Measurements from ENCODE around the gene PSMC2.

DNA sequence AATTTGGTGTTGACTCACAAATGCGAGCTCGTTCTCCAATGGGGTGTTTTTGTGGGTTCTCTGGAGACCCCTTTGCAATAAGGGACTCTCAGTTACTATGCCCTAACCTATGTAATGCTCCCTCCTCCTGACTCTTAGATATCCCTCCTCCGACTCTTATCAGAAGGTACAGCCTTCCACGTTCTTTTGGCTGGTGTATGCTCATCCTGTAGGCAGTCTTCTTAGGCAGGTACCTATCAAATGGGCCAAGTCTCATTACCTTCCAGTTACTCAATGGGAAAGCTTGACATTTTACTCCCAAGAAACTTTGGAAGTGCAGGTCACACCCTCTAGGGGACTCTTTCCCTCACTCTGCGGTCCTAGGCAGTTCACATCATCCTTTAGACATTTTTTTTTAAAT, 66.0 kb downstream of the PSMC2 start:
- no peak for TF ChIP-seq CHD1 (IDR thresholded peaks at IDR 0.05; ENCODE audit: low read depth, low read length)
- no peak for TF ChIP-seq POLR2A (IDR thresholded peaks at IDR 0.05; ENCODE audit: low read depth, low read length)
- no peak for TF ChIP-seq NBN (IDR thresholded peaks at IDR 0.05)
- TF ChIP-seq, protein P1, sequence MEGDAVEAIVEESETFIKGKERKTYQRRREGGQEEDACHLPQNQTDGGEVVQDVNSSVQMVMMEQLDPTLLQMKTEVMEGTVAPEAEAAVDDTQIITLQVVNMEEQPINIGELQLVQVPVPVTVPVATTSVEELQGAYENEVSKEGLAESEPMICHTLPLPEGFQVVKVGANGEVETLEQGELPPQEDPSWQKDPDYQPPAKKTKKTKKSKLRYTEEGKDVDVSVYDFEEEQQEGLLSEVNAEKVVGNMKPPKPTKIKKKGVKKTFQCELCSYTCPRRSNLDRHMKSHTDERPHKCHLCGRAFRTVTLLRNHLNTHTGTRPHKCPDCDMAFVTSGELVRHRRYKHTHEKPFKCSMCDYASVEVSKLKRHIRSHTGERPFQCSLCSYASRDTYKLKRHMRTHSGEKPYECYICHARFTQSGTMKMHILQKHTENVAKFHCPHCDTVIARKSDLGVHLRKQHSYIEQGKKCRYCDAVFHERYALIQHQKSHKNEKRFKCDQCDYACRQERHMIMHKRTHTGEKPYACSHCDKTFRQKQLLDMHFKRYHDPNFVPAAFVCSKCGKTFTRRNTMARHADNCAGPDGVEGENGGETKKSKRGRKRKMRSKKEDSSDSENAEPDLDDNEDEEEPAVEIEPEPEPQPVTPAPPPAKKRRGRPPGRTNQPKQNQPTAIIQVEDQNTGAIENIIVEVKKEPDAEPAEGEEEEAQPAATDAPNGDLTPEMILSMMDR (IDR thresholded peaks at IDR 0.05 in 2 of 3, conservative IDR thresholded peaks at IDR 0.05 in 1 of 3; ENCODE audit: control insufficient read depth in 2 of 3, extremely low read depth in 1 of 3, insufficient read depth in 1 of 3, low read depth in 3 of 3, low read length in 3 of 3), result no peak
- TF ChIP-seq, protein P2, sequence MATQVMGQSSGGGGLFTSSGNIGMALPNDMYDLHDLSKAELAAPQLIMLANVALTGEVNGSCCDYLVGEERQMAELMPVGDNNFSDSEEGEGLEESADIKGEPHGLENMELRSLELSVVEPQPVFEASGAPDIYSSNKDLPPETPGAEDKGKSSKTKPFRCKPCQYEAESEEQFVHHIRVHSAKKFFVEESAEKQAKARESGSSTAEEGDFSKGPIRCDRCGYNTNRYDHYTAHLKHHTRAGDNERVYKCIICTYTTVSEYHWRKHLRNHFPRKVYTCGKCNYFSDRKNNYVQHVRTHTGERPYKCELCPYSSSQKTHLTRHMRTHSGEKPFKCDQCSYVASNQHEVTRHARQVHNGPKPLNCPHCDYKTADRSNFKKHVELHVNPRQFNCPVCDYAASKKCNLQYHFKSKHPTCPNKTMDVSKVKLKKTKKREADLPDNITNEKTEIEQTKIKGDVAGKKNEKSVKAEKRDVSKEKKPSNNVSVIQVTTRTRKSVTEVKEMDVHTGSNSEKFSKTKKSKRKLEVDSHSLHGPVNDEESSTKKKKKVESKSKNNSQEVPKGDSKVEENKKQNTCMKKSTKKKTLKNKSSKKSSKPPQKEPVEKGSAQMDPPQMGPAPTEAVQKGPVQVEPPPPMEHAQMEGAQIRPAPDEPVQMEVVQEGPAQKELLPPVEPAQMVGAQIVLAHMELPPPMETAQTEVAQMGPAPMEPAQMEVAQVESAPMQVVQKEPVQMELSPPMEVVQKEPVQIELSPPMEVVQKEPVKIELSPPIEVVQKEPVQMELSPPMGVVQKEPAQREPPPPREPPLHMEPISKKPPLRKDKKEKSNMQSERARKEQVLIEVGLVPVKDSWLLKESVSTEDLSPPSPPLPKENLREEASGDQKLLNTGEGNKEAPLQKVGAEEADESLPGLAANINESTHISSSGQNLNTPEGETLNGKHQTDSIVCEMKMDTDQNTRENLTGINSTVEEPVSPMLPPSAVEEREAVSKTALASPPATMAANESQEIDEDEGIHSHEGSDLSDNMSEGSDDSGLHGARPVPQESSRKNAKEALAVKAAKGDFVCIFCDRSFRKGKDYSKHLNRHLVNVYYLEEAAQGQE (IDR thresholded peaks at IDR 0.05; ENCODE audit: low read depth, low read length), result no peak
- no peak for TF ChIP-seq ETV6 (conservative IDR thresholded peaks at IDR 0.05 in 1 of 2, IDR thresholded peaks at IDR 0.05 in 1 of 2; ENCODE audit: borderline replicate concordance in 1 of 2, low read depth in 1 of 2)
- no peak for TF ChIP-seq HDAC2 (IDR thresholded peaks at IDR 0.05)
- no peak for TF ChIP-seq EZH2 (IDR thresholded peaks at IDR 0.05; ENCODE audit: borderline replicate concordance, control insufficient read depth, low read depth, low read length)
- TF ChIP-seq HDGF (IDR thresholded peaks at IDR 0.05), result no peak
- TF ChIP-seq, protein P3, sequence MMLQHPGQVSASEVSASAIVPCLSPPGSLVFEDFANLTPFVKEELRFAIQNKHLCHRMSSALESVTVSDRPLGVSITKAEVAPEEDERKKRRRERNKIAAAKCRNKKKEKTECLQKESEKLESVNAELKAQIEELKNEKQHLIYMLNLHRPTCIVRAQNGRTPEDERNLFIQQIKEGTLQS (IDR thresholded peaks at IDR 0.05; ENCODE audit: borderline replicate concordance, extremely low read depth, low read depth, low read length), result no peak
- no peak for TF ChIP-seq JUNB (IDR thresholded peaks at IDR 0.05)
- TF ChIP-seq DPF2 (IDR thresholded peaks at IDR 0.05), result no peak
